CD4-positive, alpha-beta T cell treated with Interleukin-2 at 100 ng/mL for 4 hours (primary cell): Measurements from ENCODE around the gene THOC6.
"Not testable (repeated sequence)": the region's sequence is repeated elsewhere in the genome, so short reads cannot be mapped to it uniquely, and the experiment has no call there.

Source experiments
- DNase-seq: peaks from one replicate; pipeline ENCODE4 v3.0.0-alpha.2; 2020; ENCODE audit warnings: low spot score

THOC6 gene

GRCh38 chr16:3030222-3031212 lies 6.7 kb downstream of the THOC6 start:
- DNase-seq, result no peak

DNA sequence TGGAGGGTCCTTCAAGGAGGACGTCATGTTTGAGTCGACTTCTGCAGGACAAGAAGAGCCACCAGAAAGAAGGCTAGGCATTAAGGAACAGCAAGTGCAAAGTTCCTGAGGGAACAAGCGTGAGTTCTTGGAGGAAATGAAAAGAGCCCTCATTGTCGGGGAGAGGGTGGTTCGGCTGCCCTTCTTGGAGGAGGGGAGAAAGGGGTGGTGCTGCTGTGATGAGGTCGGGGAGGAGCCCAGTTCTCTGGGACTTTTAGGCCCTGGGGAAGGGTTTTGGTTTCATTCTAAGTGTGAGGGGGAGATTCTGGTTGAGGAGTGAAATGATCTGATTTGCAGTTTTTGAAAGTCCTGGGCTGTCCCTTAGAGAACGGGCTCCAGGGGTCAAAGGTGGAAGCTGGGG lies 8.8 kb downstream of the THOC6 start:
- no peak for DNase-seq

DNA sequence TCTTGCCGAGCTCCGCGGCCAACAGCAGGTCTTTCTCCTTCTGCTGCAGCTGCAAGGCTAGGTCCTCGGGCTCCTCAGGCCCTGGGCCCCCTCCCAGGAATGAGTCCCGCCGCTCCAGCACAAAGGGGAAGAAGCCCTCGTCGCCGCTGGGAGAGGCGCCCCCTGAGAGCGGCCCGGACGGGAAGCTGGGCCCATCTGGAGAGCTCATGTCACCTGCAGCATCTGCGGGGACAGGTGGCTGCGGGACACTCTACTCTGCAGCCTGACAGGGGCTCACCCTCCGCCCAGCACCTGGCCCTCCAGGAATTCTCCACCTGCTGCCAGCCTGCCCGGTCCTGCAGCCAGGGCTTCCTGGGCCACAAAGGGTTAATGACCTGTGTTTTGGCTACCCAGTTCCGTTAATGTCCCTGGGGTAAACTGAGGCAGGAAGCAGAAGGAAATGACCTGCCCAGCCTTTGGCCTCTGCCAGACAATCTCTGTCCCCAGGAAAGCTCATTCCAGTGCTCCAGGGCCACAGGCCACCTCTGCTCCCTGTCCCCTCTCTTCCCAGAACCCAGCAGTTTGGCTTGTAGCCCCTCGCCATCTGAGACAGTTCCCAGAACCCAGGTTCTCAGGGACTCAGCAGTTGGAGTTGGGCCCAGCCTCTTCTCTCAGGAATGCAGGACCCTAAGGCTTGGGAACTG lies 11.6 kb downstream of the THOC6 start:
- no peak for DNase-seq

DNA sequence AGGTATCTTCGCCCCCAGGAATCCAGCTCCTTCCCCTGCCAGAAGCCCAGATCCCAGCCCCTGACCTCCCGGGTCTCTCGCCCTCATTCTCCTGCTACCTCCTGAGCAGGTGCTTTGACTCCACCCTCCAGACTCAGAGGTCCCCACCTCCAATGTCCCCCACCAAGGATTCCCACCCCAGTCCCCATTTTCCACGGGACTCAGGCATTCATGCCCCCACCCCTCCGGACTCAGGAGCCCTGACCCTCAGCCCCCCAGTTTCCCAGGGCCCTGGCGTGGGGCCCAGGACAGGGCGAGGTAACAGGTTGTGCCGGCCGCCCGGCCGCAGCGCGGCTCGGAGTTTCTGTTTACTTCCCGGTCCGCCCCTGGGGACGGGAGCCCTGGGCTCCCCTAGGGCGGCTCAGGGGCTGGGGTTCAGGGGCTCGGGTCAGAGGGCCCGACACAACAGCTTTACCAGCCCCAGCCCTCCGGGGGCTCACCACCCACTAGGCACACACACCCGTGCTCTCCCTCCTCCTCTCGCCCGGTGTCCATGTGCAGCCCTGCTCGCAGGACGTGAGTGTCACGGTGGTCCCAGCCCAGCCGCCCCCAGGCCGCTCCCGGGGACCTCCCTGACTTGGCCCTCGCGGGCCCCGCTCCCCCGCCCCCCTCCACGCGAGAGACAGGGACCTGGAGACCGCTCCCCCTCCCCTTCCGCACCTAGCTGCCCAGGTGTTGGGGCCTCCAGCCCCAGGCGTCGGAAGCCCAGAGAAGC lies 12.3 kb downstream of the THOC6 start:
- DNase-seq, result no peak

GRCh38 chr16:3036726-3037315 lies 13.0 kb downstream of the THOC6 start, which contains the start of gene BICDL2:
BICDL2 (minus strand) TSS chr16:3036944; CDS start chr16:3035496, 1,448 bp downstream.
- DNase-seq, result no peak

DNA sequence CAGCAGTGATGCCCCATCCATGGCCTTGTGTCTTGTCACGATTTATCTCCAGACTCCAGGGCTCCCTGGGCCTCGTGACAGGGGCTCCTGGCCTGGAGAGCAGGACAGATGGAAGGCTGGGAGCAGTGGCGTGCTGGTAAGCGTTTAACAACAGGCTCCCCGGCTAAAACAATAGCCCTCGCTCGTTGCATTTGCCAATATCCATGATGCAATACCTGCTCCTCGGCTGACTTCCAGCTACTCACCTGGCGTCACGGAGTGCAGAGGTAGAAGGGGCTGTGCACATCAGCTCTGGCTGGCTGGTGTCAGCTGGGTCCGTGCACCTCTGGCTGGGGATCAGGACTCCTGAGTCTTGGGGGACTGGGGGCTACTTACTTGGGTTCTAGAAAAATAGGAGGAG lies 14.4 kb downstream of the THOC6 start:
- DNase-seq, result no peak

- no peak for DNase-seq
Measured at GRCh38 chr16:3038896-3039295, 15.1 kb downstream of the THOC6 start.

DNA sequence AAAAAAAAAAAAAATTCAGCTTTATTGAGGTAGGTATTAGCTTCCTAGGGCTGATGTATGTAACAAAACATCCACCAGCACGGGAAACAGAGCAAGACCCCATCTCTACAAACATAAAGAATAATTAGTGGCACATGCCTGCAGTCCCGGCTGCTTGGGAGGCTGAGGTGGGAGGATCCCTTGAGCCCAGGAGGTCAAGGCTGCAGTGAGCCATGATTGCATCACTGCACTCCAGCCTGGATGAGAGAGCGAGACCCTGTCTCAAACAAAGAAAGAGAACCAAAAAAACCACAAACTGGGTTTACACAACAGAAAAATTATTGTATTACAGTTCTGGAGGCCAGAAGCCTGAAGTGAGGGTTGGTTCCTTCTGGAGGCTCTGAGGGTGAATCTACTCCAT lies 18.5 kb downstream of the THOC6 start:
- no peak for DNase-seq

DNA sequence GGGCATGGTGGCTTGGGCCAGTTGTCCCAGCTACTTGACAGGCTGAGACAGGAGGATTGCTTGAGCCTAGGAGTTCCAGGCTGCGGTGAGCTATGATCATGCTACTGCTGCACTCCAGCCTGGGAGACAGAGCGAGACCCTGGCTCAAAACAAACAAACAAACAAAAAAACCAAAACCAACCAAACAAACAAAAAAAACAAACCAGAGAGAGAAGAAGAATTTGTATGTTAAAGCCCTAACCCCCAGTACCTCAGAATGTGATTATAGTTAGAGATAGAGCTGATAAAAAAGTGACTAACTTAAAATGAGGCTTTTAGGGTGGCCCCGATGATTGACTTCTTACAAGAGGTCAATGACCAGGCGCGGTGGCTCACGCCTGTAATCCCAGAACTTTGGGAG lies 20.9 kb downstream of the THOC6 start:
- DNase-seq, result no peak

DNA sequence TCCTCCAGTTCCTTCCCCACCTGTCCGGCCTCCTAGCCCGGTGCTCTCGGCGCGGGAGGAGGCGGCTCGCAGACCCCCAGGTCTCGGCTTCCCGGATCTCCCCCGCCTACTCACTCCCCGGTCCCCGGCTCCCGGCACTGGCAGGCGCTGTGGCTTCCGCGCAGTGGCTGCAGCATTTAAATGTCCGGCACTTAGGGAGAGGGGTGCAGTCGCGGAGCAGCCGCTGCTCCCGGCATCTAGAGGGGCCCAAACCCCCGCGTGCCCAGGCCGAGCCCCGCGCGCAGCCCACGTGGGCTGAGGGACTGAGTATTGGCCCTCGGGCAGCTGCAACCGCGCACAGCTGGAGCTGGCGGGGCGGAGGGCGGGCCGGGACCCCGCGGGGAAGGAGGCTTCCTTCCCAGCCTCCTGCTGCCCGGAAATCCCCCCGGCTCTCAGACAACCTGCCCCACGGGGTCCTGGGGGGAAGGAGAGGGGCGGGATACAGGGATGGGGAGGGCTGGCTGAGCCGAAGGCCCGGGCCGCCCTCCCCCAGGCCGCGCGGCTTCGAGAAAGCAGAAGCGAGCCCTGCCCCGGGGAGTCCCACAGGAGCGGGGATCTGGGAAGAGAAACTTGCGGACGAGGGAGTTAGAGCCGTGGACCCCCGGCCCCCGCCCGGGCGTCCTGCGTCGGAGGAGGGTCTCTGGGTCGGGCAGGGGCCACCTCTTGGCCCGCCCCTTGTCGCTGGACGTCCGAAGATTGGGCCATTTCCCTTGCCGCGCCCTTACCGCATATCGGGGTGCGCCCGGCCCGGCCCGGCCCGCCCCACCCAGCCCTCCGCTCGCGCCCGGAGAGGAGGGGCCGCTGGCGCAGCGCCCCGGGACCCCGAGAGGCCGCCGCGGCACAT lies 22.2 kb downstream of the THOC6 start, which contains the start of gene MMP25:
Gene MMP25 (plus strand): TSS at position 804 of the 883 bp plus-strand sequence. CDS start 357 bp downstream, outside the sequence.
- DNase-seq, result no peak

DNA sequence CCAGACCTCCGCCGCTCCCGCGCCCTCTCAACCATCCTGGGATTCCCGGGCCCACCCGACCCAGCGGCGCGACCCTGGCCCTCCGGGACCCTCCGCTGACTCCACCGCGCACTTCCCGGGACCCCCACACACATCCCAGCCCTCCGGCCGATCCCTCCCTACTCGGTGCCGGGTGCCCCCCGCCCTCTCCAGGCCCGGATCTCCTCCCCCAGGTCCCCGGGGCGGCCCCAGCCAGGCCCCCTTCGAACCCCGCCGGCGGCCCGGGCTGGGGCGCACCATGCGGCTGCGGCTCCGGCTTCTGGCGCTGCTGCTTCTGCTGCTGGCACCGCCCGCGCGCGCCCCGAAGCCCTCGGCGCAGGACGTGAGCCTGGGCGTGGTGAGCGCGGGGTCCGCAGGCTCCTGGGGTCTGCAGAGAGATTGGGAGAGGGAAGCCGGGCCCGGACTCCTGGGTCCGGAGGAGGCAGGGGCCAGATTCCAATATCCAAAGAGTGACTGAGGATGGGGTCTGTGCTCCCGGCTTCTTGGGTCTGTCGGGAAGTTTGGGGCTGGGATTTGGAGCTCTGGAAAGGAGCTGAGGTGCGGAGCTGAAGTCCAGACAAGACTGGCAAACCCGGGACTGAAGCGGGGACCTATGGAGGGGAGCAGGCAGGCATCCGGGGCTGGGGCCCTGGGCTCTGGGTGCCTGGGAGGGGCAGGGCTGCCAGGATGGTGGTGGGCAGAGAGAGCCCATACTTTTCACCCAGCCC lies 23.0 kb downstream of the THOC6 start:
- DNase-seq, result no peak

DNA sequence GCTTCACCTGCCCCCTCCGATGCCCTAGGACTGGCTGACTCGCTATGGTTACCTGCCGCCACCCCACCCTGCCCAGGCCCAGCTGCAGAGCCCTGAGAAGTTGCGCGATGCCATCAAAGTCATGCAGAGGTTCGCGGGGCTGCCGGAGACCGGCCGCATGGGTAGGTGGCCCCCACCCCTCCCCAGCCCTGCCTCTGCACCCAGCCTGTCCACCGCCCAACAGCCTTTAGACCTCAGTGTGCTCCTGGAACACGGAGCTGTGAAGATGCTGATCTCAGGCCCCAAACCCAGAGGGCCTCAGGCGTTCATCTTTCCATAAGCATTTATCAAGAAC lies 23.5 kb downstream of the THOC6 start:
- DNase-seq, result no peak

DNA sequence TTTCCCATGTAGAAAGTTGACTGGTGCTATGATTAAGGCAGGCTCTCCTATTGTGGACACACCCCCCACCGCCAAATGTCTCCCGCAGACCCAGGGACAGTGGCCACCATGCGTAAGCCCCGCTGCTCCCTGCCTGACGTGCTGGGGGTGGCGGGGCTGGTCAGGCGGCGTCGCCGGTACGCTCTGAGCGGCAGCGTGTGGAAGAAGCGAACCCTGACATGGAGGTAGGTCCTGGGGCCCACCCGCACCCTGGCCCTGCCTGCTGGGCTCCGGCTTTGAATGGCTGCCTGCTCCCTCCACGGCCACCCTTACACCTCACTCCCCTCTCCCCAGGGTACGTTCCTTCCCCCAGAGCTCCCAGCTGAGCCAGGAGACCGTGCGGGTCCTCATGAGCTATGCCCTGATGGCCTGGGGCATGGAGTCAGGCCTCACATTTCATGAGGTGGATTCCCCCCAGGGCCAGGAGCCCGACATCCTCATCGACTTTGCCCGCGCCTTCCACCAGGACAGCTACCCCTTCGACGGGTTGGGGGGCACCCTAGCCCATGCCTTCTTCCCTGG lies 26.2 kb downstream of the THOC6 start:
- no peak for DNase-seq

- DNase-seq, result no peak
Measured at GRCh38 chr16:3050487-3050886, 26.7 kb downstream of the THOC6 start.

DNA sequence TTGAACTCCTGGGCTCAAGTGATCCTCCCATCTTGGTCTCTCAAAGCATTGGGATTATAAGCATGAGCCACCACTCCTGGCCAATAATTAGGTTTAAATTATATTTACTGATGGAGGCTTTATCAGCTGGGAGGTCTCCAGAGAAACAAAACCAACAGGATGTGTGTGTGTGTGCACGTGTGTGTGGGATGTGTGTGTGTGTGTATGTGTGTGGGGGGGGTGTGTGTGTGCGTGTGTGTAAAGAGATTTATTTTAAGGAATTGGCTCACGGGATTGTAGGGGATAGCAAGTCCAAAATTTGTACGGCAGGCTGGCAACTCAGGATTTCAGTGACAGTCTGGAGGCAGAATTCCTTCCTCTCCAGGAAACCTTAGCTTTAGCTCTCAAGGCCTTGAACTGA lies 27.2 kb downstream of the THOC6 start:
- no peak for DNase-seq

- no peak for DNase-seq
Measured at GRCh38 chr16:3051494-3051893, 27.7 kb downstream of the THOC6 start.

GRCh38 chr16:3052571-3053329 lies 28.9 kb downstream of the THOC6 start:
- DNase-seq, result not testable (repeated sequence)

- DNase-seq, result not testable (repeated sequence)
Measured at GRCh38 chr16:3053330-3053710, 29.5 kb downstream of the THOC6 start.
